Measurements from ENCODE around the gene ZNF292.

GRCh38 chr6:87224971-87225370, 69.6 kb downstream of the ZNF292 start:
- no peak for TF ChIP-seq CTCF (conservative IDR thresholded peaks at IDR 0.05)
- TF ChIP-seq ZFX (IDR thresholded peaks at IDR 0.05): no peak
